K562 (cell line): ENCODE data around the gene SHISA4. TPM values are rescaled to one million over a fixed set of nuclear protein-coding genes. Genes with fewer than 3 reads are reported as not detected.

Experiments
- ATAC-seq: fragments of 200-7000 bp; cut with Tn5 transposase; 3 replicates; pipeline ENCODE4 v1.9.1; 2020; ENCODE audit warnings: moderate library complexity
- BruUV-seq: library from RNA; stranded (reverse); fragments of 400-500 nt; replicated peaks from 2 replicates; lab custom pipeline; 2021; lab: Mats Ljungman, UMichigan
- CTCF ChIA-PET: fragments of 300-600 bp; formaldehyde crosslinking; extraction: SDS; loops from one replicate; lab custom pipeline; 2021; ENCODE audit warnings: low intra/inter-chr PET ratio; lab: Yijun Ruan, JAX
- POLR2A ChIA-PET: fragments of 300-600, 350-650 bp; sonication (Branson Sonifier 250); formaldehyde crosslinking; extraction: SDS; loops from one replicate; lab custom pipeline; 2021; ENCODE audit warnings: antibody characterized with exemption, inconsistent platforms; lab: Yijun Ruan, JAX
- DNase-seq, 4 experiments: peaks; one replicate each; pipeline versions ENCODE4 v3.0.0 to v3.0.0-alpha.2; 2011 to 2018; ENCODE audit warnings: low spot score in 3 of 4, mixed read lengths in 3 of 4; ENCODE audit errors: extremely low read depth in 1 of 4
- FAIRE-seq: peaks from 2 replicates; lab custom pipeline; 2011; peaks lifted over from hg19 to GRCh38; lab: Jason Lieb, UNC
- H2AFZ ChIP-seq: 2 replicates; pipeline ENCODE4 v1.6.0; 2011; ENCODE audit warnings: low read depth, low read length, control low read depth, inconsistent platforms
- H3K27ac ChIP-seq: fragments of 200-600 bp; 3 replicates; pipeline ENCODE4 v1.8.0; 2011; ENCODE audit warnings: low read depth, mild to moderate bottlenecking, control low read depth, inconsistent platforms, low read length, moderate library complexity, mixed read lengths; ENCODE audit errors: extremely low read depth
- H3K27me3 ChIP-seq, 2 experiments: fragments of 300-600 bp in 1 of 2; 2 replicates in 1 of 2; 3 replicates in 1 of 2; pipeline versions ENCODE4 v1.6.0 to v1.8.0; 2011; ENCODE audit warnings: inconsistent platforms in 2 of 2, low read length in 2 of 2, mild to moderate bottlenecking in 1 of 2, mixed read lengths in 1 of 2, moderate library complexity in 1 of 2; ENCODE audit not compliant: control insufficient read depth in 2 of 2, insufficient read depth in 2 of 2
- H3K36me3 ChIP-seq: fragments of 300-600 bp; 3 replicates; pipeline ENCODE4 v1.8.0; 2011; ENCODE audit warnings: mild to moderate bottlenecking, low read length, inconsistent platforms; ENCODE audit not compliant: control insufficient read depth, insufficient read depth
- H3K4me1 ChIP-seq, 2 experiments: fragments of 200-600 bp in 1 of 2; replicated peaks in 1 of 2; 2 replicates in 1 of 2; 3 replicates in 1 of 2; pipeline versions ENCODE4 v1.5.1 to v1.8.0; 2011; ENCODE audit warnings: inconsistent platforms in 2 of 2, low read length in 2 of 2, mild to moderate bottlenecking in 1 of 2, mixed read lengths in 1 of 2, moderate library complexity in 1 of 2; ENCODE audit not compliant: control insufficient read depth in 2 of 2, insufficient read depth in 2 of 2
- H3K4me2 ChIP-seq: 2 replicates; pipeline ENCODE4 v1.6.1; 2011; ENCODE audit warnings: low read length, control low read depth, inconsistent platforms, mixed read lengths; ENCODE audit not compliant: insufficient read depth
- H3K4me3 ChIP-seq: fragments of 200-600 bp; sonication (generic), shearing (Covaris generic); 2 replicates; pipeline ENCODE4 v1.5.1; 2016; ENCODE audit warnings: control low read depth, inconsistent platforms
- H3K79me2 ChIP-seq: fragments of 200-600 bp; 3 replicates; pipeline ENCODE4 v1.8.0; 2011; ENCODE audit warnings: low read length, inconsistent platforms; ENCODE audit not compliant: control insufficient read depth, insufficient read depth
- H3K9ac ChIP-seq, 2 experiments: 2 replicates each; pipeline versions ENCODE4 v1.6.0 to v1.6.1; 2011; ENCODE audit warnings: low read depth in 2 of 2, low read length in 2 of 2, control low read depth in 1 of 2, inconsistent platforms in 1 of 2, mild to moderate bottlenecking in 1 of 2, mixed read lengths in 1 of 2; ENCODE audit not compliant: insufficient read depth in 1 of 2
- H3K9me1 ChIP-seq: one replicate; pipeline ENCODE4 v1.6.0; 2011; ENCODE audit warnings: inconsistent platforms, mild to moderate bottlenecking, low read length, moderate library complexity; ENCODE audit not compliant: control insufficient read depth, insufficient read depth
- H3K9me3 ChIP-seq: replicated peaks from 2 replicates; pipeline ENCODE4 v1.5.1; 2011; ENCODE audit warnings: low read depth, low read length, inconsistent platforms; ENCODE audit not compliant: control insufficient read depth, insufficient read depth
- H4K20me1 ChIP-seq: replicated peaks from 2 replicates; pipeline ENCODE4 v1.6.1; 2011; ENCODE audit warnings: low read length, inconsistent platforms, mixed read lengths; ENCODE audit not compliant: control insufficient read depth, insufficient read depth
- DDX20 ChIP-seq: fragments of 450-650 bp; IDR thresholded peaks from 2 replicates; pipeline ENCODE4 v1.6.1; 2016; ENCODE audit warnings: missing genetic modification characterization, low read depth, mild to moderate bottlenecking, missing compliant biosample characterization, moderate library complexity
- HLTF ChIP-seq: fragments of 450-650 bp; IDR thresholded peaks from 2 replicates; pipeline ENCODE4 v1.6.1; 2016
- ZBTB1 ChIP-seq: sonication (generic); formaldehyde crosslinking; IDR thresholded peaks from 2 replicates; pipeline ENCODE4 v1.8.1; 2023; ENCODE audit warnings: missing genetic modification reagents, low read depth, mild to moderate bottlenecking, borderline replicate concordance
- ZFPM2 ChIP-seq: fragments of 250-450 bp; sonication (Bioruptor Pico); IDR thresholded peaks from 2 replicates; pipeline ENCODE4 v1.5.1; 2022; ENCODE audit warnings: mild to moderate bottlenecking
- ZMIZ1 ChIP-seq, 2 experiments: fragments of 150-350 bp in 1 of 2; IDR thresholded peaks; 2 replicates each; pipeline ENCODE4 v1.6.1; 2012 to 2016; ENCODE audit warnings: low read depth in 2 of 2, low read length in 2 of 2, mild to moderate bottlenecking in 1 of 2, moderate library complexity in 1 of 2
- WGBS: fragments of 100-300 bp; shearing (Covaris generic); methylation state at CpG from one replicate; pipeline ENCODE4 v1.1.6; 2016; ENCODE audit warnings: low coverage, mixed read lengths; ENCODE audit not compliant: insufficient coverage; ENCODE audit errors: missing lambda C conversion rate; 5-methylcytosine and 5-hydroxymethylcytosine counted together
- in situ Hi-C: fragments of 300-500 bp; cut with MboI; formaldehyde crosslinking; loops from 4 replicates; pipeline ENCODE4 v1.15.0; 2018; ENCODE audit warnings: inconsistent platforms, mixed read lengths
- intact Hi-C: fragments of 100-400 bp; cut with micrococcal nuclease; formaldehyde crosslinking; loops from 2 replicates; pipeline ENCODE4 v1.14.2; 2022
- polyA plus RNA-seq, 8 experiments: library from polyadenylated mRNA; depleted of rRNA in 4 of 8; stranded (reverse) in 5 of 8; unstranded in 3 of 8; fragments of >200 nt; fragmentation: Nextera tagmentation in 2 of 8; fragmentation: Illumina TruSeq in 1 of 8; extraction: Ambion mirVana in 2 of 8; extraction: Trizol in 1 of 8; gene quantifications; 2 replicates each; pipeline versions ENCODE4 v1.2.1 to v1.2.3, GENCODE V29; 2011 to 2014; ENCODE audit warnings: inconsistent platforms in 1 of 8, missing spikeins in 1 of 8
- total RNA-seq, 7 experiments: library from RNA; depleted of rRNA in 6 of 7; stranded (reverse); fragments of >200 nt in 6 of 7; fragmentation: Illumina TruSeq in 2 of 7; extraction: Trizol in 2 of 7; gene quantifications; 2 replicates each; pipeline versions ENCODE4 v1.2.1 to v1.2.3, GENCODE V29; 2011 to 2021; ENCODE audit warnings: low replicate concordance in 1 of 7

SHISA4 gene
- total and polyA plus RNA-seq, 9 of the 15 experiments (the other 6 are each of a cell fraction or from before 2014, with no cell fraction given) = 0.15 to 0.95 (median 0.68) TPM; not detected in 2

- Histone ChIP-seq H3K27me3 (peaks cover 0 to 21% of the 10 kb centered on the region in 2 experiments; a peak in 3 of 5 replicates), H2AFZ (no peak overlapping the region), H3K79me2 (no peaks in the 10 kb centered on the region), H3K4me2 (no peak overlapping the region), H3K4me1 (peaks cover 3 to 8% of the 10 kb centered on the region in 2 experiments; a peak in 2 of 5 replicates), H3K27ac (no peak overlapping the region), H3K36me3 (no peaks in the 10 kb centered on the region), H4K20me1 (no peaks in the 10 kb centered on the region; the same call in 1 of the 2 replicates), H3K4me3 (no peak overlapping the region), H3K9me3 (no peaks in the 10 kb centered on the region), H3K9ac (no peak overlapping the region), H3K9me1 (no peaks in the 10 kb centered on the region)
- BruUV-seq = no TSS peak
- intact Hi-C loops (no loop called here), in situ Hi-C loops (no loop called here)
- TF ChIP-seq DDX20 (tag) (no peak), ZFPM2 (CRISPR knock-in tag) (no peak), HLTF (no peak), ZMIZ1 (IDR thresholded peaks at IDR 0.05; ENCODE audit: low read depth in 2 of 2, low read length in 2 of 2) (no peak), ZBTB1 (CRISPR knock-in tag) (no peak)
- CTCF ChIA-PET = no interaction called here
- POLR2A ChIA-PET = interaction anchor here (0.9 to 1.5 kb wide), 4 partner anchors 30 to 70 kb away, joined by 3 to 5 read pairs (median 4); no protein-coding TSS in a partner anchor
- DNase-seq (no peak), ATAC-seq (no peak), FAIRE-seq (no peak)
- 11% methylated on average over 4 of the region's 4 CpGs for WGBS
These were observed 9.7 kb downstream of the SHISA4 start for GRCh38 chr1:201898240-201898894.
